AG09319 (cell line): ENCODE measurements around the gene CYFIP2.

Experiments used
- DNase-seq: peaks from one replicate; pipeline ENCODE4 v3.0.0-alpha.2; 2010; ENCODE audit warnings: low read depth; ENCODE audit errors: extremely low read depth
- TF ChIP-seq, protein P1 (sequence below): IDR thresholded peaks from 2 replicates; pipeline ENCODE4 v1.5.1; 2011; ENCODE audit warnings: low read depth, mild to moderate bottlenecking, inconsistent platforms, low read length, moderate library complexity

Gene CYFIP2

DNA sequence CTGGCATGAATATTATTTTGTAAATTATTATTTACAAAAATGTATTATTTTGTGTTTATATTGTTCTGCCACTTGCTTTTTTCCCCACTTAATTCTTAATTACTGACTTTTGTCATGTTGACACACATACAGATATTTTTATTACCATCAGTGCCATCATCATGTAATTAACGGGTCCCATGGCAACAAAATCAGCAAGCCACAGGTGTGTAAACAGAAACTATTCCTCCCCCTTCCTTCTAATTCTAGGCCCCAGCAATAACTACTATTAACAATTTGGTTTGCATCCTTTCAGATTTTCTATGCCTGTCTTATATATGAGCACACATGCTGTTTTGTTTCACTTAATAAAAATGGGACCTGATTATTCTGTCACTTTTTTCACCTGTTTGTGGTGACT, 29.3 kb downstream of the CYFIP2 start:
- TF ChIP-seq, protein P1, sequence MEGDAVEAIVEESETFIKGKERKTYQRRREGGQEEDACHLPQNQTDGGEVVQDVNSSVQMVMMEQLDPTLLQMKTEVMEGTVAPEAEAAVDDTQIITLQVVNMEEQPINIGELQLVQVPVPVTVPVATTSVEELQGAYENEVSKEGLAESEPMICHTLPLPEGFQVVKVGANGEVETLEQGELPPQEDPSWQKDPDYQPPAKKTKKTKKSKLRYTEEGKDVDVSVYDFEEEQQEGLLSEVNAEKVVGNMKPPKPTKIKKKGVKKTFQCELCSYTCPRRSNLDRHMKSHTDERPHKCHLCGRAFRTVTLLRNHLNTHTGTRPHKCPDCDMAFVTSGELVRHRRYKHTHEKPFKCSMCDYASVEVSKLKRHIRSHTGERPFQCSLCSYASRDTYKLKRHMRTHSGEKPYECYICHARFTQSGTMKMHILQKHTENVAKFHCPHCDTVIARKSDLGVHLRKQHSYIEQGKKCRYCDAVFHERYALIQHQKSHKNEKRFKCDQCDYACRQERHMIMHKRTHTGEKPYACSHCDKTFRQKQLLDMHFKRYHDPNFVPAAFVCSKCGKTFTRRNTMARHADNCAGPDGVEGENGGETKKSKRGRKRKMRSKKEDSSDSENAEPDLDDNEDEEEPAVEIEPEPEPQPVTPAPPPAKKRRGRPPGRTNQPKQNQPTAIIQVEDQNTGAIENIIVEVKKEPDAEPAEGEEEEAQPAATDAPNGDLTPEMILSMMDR, result no peak
- DNase-seq, result no peak

DNA sequence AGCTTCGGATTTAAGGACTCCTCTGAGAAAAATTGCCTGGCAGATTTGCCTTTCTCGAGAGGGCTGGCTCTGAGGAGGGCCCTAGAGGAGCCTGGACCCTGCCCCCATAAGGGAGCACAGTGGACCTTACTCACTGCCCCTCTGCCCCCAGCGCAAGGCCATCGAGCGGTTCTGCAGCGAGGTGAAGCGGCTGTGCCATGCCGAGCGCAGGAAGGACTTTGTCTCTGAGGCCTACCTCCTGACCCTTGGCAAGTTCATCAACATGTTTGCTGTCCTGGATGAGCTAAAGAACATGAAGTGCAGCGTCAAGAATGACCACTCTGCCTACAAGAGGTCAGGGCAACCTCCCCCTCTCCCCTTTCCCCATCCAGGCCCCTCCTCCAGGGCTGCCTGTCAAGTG, 34.6 kb downstream of the CYFIP2 start:
- TF ChIP-seq, protein P1, result no peak
- no peak for DNase-seq

DNA sequence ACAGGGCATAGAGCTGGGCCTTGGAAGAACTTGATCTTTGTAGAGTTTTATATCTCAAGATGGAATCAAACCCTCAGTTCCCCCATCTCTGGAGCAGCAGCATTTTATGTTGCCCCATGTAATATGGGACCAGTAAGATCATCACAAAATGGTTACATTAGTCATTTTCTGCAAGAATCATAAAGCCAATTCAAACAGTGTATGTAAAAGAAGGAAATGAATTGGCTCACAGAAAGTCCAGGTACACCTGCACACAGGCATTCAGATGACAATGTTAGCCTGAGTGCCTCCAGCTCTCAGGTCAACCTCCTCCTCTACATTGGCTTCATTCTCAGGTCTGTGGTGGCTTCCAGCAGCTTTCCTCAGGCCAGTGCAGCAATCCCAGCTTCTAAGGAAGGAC, 35.1 kb downstream of the CYFIP2 start:
- DNase-seq, result no peak

DNA sequence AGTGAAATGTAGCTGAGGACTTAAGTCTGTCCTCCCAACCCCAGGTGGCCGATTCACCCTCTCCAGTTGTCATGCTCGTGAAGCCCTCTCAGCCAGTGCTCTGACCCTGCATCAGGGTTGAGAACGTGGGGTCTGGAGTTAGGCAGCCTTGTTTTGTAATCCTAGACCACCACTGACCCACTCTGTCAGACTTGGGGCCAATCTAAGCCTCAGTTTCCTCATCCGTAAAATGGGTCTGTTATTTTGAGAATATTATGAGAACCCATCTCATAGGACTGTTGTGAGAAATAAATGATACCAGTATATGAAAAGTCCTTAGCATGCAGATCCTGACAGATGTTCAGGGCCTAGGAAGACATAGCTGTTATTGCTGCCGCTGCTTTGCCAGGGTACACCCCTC, 37.1 kb downstream of the CYFIP2 start:
- DNase-seq, result no peak
- TF ChIP-seq, protein P1, result no peak

More for the DNA sequence above, 35.1 kb downstream of the CYFIP2 start:
- TF ChIP-seq, protein P1, result no peak

DNA sequence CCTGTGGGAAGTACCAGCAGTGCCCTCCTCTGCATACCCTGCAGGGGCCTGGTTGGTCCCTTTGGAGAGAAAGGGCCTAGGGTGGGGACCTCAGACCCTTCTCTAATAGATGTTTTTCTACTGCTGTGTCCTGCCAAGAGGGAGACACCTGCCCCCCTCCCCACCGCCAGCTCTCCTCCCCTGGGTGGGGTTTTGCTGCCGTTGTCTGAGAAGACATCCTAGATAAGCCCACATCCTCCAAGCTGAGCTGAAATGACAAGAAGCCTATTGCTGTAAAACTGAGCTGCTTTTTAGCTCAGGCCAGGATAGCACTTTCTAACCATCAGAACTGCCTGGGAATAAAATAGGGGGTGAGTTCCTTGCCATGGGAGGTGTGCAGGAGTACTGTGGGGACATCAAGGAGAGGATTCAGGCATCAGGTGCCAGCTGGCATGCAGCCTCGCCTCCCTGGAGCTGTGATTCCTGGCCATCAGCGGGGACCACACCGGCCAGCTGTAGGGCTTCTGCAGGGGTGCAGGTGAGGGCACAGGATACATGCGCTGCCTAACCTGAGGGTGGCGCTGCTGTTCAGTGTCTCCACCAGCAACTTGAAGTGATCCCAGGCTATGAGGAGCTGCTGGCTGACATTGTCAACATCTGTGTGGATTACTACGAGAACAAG, 37.9 kb downstream of the CYFIP2 start:
- no peak for DNase-seq
- TF ChIP-seq, protein P1, result no peak; the same call in 1 of the 2 replicates

DNA sequence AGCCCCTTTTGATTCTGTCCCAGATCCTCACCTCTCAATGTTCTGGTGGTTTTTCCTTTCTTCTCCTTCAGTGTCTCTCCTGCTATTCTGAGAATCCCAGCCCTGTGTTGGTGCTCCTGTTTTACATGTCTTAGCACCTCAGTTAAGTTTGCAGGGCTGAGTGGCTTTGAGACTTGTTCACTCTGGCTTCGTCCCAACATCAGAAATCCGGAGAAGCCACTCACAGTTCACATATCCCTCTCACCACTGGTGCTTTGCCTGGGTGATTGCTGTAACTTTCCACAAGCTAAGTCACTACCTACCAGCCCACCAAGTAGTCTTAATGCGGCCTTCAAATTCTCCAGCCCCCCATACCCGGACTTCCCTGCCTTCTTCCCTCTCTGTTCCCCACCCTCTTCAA, 40.2 kb downstream of the CYFIP2 start:
- TF ChIP-seq, protein P1, result no peak
- DNase-seq, result no peak

DNA sequence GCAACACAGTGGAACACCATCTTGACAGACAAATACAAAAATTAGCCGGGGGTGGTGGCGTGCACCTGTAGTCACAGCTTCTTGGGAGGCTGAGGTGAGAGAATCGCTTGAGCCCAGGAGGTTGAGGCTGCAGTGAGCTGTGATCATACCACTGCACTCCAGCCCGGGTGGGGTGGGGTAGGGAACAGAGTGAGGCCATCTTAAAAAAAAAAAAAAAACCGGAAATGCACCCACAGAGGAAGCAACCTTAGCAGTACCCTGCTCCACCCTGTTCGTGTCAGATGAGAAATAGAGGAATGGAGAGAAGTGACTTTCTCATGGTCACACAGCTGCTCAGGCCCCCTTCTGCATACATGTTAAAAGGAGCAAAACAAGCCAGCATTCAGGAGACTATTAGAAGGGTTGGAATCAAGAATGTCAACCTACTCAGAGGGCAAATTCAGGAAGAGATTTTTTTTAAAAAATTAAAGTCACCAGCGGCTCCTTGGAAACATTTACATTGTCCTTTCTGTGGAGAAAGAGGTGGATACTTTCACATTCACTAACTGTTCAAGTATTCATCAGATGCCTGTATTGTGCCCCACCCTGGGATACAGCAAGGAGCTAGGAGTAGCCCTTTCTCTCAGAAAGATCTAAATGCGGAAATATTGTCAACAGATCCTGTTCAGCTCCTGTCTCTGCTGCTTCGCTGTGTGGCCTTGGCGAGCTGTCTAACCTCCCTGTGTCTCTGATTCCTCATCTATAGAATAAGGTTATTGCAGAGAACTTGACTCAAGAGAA, 41.0 kb downstream of the CYFIP2 start:
- TF ChIP-seq, protein P1, result no peak
- no peak for DNase-seq
